T-helper 2 cell (primary cell): ENCODE results near the gene GDF15.
A peak's percentile ranks its signal among the peaks of the same experiment; 100 is the strongest.
"Not testable (repeated sequence)": the region's sequence is repeated elsewhere in the genome, so short reads cannot be mapped to it uniquely, and the experiment has no call there.

ENCODE experiments used
- DNase-seq, 5 experiments: peaks; one replicate each; pipeline versions ENCODE4 v3.0.0 to v3.0.0-alpha.2; 2012 to 2022

The GDF15 gene

GRCh38 chr19:18392926-18393325 is 7.0 kb downstream of the GDF15 start:
- no peak for DNase-seq

GRCh38 chr19:18393836-18394235 is 7.9 kb downstream of the GDF15 start:
- DNase-seq = no peak

DNA sequence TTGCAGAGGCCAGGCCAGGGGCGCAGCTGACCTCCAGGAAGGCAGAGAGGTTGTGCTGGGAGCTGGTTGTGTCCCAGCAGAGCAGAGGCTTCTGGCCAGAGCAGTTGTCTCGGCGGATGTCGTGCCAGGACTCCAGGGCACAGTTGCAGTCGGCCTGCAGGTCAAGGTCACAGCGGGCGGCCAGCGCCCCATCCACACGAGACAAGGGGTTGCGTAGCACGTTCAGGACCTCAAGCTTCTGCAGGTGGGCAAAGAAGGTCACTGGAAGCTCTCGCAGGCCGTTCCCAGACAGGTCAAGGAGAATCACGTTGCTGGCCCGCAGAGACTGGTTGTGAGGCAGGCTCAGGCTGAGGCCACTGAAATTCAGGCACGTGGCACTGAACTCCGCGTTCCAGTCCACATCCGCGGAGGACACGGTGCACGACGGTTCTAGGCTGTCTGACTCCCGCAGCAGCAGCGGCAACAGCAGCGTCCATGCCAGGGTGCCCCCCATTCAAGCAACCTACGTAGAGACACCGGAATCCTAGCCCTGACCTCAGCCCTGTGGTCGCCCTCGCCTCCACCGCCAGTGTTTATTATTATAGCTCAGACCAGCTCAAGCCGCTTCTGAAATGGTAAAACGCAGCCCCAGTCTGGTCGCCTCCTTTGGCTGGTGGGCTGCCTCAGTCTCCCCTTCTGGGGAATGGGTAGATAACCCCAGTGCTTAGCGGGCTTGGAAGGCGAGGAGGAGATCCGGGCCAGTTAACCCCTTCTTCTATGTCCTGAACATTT is 10.7 kb downstream of the GDF15 start:
- no peak for DNase-seq

GRCh38 chr19:18397242-18398202 is 11.6 kb downstream of the GDF15 start, which contains the start of gene LRRC25:
LRRC25 (minus strand) TSS chr19:18397622; CDS start chr19:18396963, 659 bp downstream.
- no peak for DNase-seq

GRCh38 chr19:18399008-18399407 is 13.1 kb downstream of the GDF15 start:
- DNase-seq = no peak

DNA sequence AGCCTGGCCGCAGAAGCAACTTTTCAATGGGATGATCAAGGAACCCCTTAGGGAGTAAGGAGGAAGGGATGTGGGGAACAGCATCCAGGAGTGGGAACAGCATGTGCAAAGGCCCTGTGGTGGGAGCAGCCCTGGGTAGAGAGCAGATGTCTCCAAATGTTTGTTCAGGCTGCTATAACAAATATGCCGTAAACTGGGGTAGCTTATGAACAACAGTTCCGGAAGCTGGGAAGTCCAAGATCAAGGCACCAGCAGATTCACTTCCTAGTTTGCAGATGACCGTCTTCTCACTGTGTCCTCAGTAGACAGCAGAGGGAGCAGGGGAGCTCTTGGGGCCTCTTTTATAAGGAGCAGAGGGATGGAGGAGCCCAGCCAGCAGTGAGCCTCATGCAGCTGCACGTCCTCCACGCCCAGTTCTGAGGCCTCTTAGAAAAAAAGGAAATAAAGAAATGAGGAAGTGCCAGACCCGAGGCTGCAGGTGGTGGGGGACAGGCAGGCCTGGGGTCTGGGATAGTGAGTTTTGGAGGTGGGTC is 15.7 kb downstream of the GDF15 start:
- no peak for DNase-seq

DNA sequence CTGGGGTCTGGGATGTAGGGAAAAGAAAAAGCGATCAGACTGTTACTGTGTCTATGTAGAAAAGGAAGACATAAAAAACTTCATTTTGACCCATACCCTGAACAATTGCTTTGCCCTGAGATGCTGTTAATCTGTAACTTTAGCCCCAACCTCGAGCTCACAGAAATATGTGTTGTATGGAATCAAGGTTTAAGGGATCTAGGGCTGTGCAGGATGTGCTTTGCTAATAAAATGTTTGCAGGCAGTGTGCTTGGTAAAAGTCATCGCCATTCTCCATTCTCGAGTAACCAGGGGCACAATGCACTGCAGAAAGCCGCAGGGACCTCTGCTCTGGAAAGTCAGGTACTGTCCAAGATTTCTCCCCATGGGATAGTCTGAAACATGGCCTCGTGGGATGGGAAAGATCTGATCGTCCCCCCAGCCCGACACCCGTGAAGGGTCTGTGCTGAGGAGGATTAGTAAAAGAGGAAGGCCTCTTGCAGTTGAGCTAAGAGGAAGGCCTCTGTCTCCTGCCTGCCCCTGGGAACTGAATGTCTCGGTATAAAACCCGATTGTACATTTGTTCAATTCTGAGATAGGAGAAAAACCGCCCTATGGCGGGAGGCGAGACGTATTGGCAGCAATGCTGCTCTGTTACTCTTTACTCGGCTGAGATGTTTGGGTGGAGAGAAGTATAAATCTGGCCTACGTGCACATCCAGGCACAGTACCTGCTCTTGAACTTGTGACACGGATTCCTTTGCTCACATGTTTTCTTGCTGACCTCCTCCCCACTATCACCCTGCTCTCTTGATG is 16.7 kb downstream of the GDF15 start:
- not testable (repeated sequence) for DNase-seq

DNA sequence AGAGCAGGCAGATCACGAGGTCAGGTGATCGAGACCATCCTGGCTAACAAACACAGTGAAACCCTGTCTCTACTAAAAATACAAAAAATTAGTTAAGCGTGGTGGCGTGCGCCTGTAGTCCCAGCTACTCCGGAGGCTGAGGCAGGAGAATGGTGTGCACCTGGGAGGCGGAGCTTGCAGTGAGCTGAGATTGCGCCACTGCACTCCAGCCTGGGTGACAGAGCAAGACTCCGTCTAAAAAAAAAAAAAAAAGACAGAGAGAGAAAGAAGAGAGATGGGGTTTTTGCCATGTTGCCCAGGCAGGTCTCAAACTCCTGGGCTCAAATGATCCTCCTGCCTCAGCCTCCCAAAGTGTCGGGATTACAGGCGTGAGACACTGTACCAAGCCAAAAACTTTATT is 19.8 kb downstream of the GDF15 start:
- not testable (repeated sequence) for DNase-seq

- DNase-seq = no peak
These were observed 20.8 kb downstream of the GDF15 start for GRCh38 chr19:18406749-18407148.

- no peak for DNase-seq
These were observed 22.1 kb downstream of the GDF15 start for GRCh38 chr19:18408053-18408476.

DNA sequence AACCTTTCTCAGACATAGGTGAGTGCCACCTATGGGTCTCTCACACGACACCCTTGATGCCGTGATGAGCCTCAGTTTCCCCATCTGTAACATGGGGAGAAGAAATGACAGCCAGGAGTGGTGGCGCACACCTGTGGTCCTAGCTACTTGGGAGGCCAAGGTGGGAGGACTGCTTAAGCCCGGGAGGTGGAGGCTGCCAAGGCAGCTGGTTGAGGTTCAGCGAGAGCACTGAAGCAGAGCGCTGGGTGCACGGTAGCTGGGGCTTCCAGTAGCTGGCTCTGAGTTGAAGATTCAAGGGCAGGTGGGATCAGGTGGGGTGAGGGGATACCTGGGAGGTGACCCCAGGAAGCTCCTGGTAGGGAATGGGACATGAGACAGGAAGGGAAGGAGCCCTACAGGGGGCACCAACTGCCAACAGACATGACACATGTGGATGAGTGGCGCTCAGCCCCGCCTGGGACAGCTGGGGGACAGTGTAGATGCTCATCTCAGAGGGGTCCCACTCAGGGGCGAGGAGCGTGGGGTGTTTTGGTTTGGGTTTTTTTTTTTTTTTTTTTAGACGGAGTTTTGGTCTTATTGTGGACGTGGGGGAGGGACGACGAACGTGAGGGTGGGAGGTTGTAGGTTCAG is 26.8 kb downstream of the GDF15 start:
- no peak for DNase-seq

DNA sequence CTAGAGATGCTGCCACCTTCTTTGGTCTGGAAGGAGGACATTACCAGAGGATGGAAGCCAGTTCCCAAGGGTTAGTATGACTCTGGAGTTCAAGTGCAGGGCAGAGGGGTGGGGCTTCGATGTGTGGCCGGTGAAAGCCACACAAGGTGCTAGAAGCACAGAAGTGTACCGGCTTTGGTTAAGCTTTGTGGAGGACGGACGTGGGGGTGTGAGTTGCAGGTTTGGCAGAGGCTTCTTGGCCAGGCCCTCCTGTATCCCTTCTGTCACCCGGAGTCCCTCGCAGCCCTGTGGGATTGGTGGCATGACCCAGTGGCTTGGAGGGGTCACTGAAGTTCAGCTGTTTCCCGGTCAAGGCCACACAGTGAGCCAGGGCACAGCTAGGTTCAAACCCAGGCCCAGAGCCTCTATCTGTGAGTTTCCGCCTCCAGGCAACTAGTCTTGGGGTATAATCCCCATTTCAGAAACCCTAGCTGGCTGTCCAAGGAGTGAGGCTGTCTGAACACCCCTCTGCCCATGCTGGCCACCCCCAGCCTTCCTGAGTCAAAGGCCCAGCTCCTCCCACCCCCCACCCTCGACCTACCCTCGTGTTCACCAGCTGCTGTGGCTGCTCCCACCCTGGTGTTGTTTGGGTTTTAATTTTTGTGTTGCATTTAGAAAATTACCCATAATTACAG is 28.7 kb downstream of the GDF15 start:
- no peak for DNase-seq

GRCh38 chr19:18415178-18415867 is 29.4 kb downstream of the GDF15 start:
- no peak for DNase-seq

- peak in 4 of 5 experiments; percentile 21 to 70 (median 48) for DNase-seq
These were observed 30.9 kb downstream of the GDF15 start for GRCh38 chr19:18416778-18417249.

- no peak for DNase-seq
These were observed 31.5 kb downstream of the GDF15 start for GRCh38 chr19:18417250-18418028.

GRCh38 chr19:18418029-18418482 is 32.1 kb downstream of the GDF15 start:
- no peak for DNase-seq

DNA sequence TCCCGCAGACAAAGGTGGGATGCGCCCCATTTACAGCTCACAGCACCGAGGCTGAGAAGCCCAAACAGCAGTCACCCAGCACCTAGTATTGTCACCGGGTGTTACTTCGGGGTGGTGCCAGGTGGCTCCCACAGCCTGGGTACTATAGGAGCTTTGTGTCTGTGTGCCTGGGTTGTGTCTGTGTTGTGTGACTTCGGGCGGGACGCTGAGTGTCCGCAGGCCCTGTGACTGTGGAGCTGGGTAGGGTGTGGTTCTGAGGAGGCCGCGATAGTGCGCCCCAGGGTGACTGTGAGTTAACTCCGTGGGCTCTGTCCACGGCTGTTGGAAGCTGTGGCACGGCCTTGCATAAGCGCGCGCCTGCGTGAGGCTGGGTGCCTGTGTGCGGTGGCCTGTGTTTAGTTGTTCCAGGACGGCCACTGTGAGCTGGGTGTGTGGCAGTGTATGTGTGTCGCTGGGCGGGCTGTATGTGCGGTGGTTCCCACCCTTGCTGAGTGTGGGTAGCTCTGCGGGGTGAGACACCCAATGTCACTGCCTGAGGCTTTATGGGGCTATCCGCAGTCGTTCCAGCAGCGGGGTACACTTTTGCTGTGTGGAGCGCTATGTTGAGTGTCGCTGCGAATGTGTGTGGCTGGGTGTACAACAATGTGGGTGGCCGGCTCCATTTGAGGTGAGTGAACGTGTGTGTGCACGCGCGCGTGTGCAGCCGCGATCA is 32.7 kb downstream of the GDF15 start:
- DNase-seq = peak in 1 of 5 experiments; percentile 70

- peak; percentile 43 to 83 (median 68) for DNase-seq
These were observed 33.3 kb downstream of the GDF15 start, which contains the start of gene SSBP4 for GRCh38 chr19:18419195-18419698. SSBP4 (plus strand) TSS chr19:18419398; CDS start chr19:18419649, 251 bp downstream.
